ENCODE data around the gene NBEAL2. TPM values are rescaled to one million over a fixed set of nuclear protein-coding genes. Genes with fewer than 3 reads are reported as not detected.

NBEAL2 gene
- total and polyA plus RNA-seq, 2 of the 4 experiments (the other 2 are of a cell fraction), result 2.2 to 12.5 TPM

DNA sequence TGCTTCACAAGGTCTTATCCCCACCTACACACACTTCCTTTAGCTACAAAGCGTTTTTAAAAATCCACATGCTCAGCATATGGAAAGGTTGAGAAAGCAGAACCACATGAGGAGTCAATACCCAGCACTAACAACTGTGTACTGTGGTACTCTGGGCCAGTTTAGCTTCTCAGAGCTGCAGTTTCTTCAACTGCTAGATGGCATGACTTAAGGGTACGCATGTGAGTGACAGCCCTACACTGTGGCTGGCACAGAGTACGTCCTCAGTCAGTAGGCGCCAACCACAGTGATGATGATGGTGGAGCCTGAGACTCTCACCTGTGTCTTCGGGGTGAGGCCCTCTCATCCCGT lies 20.3 kb upstream of the NBEAL2 start:
- Histone ChIP-seq H3K14ac (replicated peaks; ENCODE audit: low read depth, low read length) (no peak overlapping the region), H3K36me3 (ENCODE audit: control insufficient read depth, insufficient read depth, low read length) (0 out of 2 replicates have a peak, but pooled peaks cover 1% of the 10 kb centered on the region), H3K9me1 (ENCODE audit: insufficient read depth, low read length) (peaks cover 35% of the 10 kb centered on the region), H4K91ac (ENCODE audit: insufficient read depth, low read depth, low read length) (no peak overlapping the region), H3K27ac (ENCODE audit: insufficient read depth, low read length) (no peak overlapping the region), H4K8ac (ENCODE audit: low read depth in 2 of 2, low read length in 2 of 2) (no peak overlapping the region), H3K27me3 (ENCODE audit: control insufficient read depth, insufficient read depth, low read length) (no peaks in the 10 kb centered on the region), H4K20me1 (ENCODE audit: insufficient read depth, low read length) (peaks cover 76% of the 10 kb centered on the region), H3K4me3 (ENCODE audit: insufficient read depth, low read depth, low read length) (no peak overlapping the region), H2AK9ac (replicated peaks; ENCODE audit: low read depth, low read length, poor library complexity) (no peak overlapping the region), H3K9me3 (ENCODE audit: control insufficient read depth, insufficient read depth, low read length) (no peaks in the 10 kb centered on the region), H4K5ac (ENCODE audit: low read depth, low read length) (no peak overlapping the region), H3K18ac (ENCODE audit: low read depth, low read length) (no peak overlapping the region), H2AFZ (replicated peaks; ENCODE audit: low read length, poor library complexity) (peak overlapping the region; percentile 37), H3K9ac (ENCODE audit: low read depth, low read length) (no peak overlapping the region), H2AK5ac (ENCODE audit: low read depth, low read length) (no peak overlapping the region), H2BK15ac (ENCODE audit: low read depth, low read length) (no peak overlapping the region), H2BK20ac (ENCODE audit: low read depth, low read length) (no peak overlapping the region), H3K4me1 (ENCODE audit: control insufficient read depth, insufficient read depth, low read length) (peaks cover 27% of the 10 kb centered on the region), H3K4ac (ENCODE audit: low read depth, low read length) (no peak overlapping the region), H3K23ac (ENCODE audit: low read depth, low read length) (no peak overlapping the region), H3K56ac (ENCODE audit: extremely low read depth, insufficient read depth, low read length) (no peak overlapping the region), H3K79me1 (ENCODE audit: low read depth in 1 of 2, low read length in 2 of 2) (peaks cover 25 to 78% of the 10 kb centered on the region in 2 experiments), H2BK5ac (ENCODE audit: low read depth, low read length, poor library complexity, severe bottlenecking) (no peak overlapping the region), H2BK120ac (ENCODE audit: low read depth, low read length) (no peak overlapping the region), H3K4me2 (ENCODE audit: low read depth, low read length) (no peak overlapping the region)
- ChIA-PET POLR2A (ENCODE audit: unreplicated experiment) (no interaction called here), CTCF (interaction anchor here (0.6 kb wide), 1 partner anchor 1292 kb away, joined by 3 read pairs; no protein-coding TSS in a partner anchor)
- no CpG with 5 or more reads among the region's 6 CpGs for WGBS, 2 experiments (ENCODE audit: extremely low coverage in 2 of 2, insufficient read length in 1 of 2)
- BruUV-seq (replicated peaks), result no TSS peak
- ATAC-seq (ENCODE audit: low read depth), result no peak
- in situ Hi-C loops (cut with MboI; ENCODE audit: low sequenced_read_pairs), result no loop called here
- no peak for DNase-seq
- dilution Hi-C loops (cut with HindIII; ENCODE audit: low sequenced_read_pairs, unreplicated experiment), result no loop called here
- TF ChIP-seq CHD1 (IDR thresholded peaks at IDR 0.05; ENCODE audit: low read depth, low read length) (no peak), NFE2L2 (IDR thresholded peaks at IDR 0.05; ENCODE audit: low read depth, low read length) (no peak), POLR2A (IDR thresholded peaks at IDR 0.05; ENCODE audit: low read depth, low read length) (no peak), RAD21 (IDR thresholded peaks at IDR 0.05; ENCODE audit: low read length) (no peak), MXI1 (IDR thresholded peaks at IDR 0.05; ENCODE audit: borderline replicate concordance, low read depth, low read length) (no peak)
- TF ChIP-seq, protein P1, sequence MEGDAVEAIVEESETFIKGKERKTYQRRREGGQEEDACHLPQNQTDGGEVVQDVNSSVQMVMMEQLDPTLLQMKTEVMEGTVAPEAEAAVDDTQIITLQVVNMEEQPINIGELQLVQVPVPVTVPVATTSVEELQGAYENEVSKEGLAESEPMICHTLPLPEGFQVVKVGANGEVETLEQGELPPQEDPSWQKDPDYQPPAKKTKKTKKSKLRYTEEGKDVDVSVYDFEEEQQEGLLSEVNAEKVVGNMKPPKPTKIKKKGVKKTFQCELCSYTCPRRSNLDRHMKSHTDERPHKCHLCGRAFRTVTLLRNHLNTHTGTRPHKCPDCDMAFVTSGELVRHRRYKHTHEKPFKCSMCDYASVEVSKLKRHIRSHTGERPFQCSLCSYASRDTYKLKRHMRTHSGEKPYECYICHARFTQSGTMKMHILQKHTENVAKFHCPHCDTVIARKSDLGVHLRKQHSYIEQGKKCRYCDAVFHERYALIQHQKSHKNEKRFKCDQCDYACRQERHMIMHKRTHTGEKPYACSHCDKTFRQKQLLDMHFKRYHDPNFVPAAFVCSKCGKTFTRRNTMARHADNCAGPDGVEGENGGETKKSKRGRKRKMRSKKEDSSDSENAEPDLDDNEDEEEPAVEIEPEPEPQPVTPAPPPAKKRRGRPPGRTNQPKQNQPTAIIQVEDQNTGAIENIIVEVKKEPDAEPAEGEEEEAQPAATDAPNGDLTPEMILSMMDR (conservative IDR thresholded peaks at IDR 0.05; ENCODE audit: low read depth, low read length), result no peak
- intact Hi-C loops (cut with micrococcal nuclease), result no loop called here
